GM18868 (cell line): Measurements from ENCODE around the gene PLCZ1.
"Not testable (repeated sequence)": the region's sequence is repeated elsewhere in the genome, so short reads cannot be mapped to it uniquely, and the experiment has no call there.

Experiments
- ATAC-seq: cut with Tn5 transposase; IDR thresholded peaks from one replicate; pipeline ENCODE4 v1.9.1; 2021; ENCODE audit warnings: mild to moderate bottlenecking, moderate library complexity; ENCODE audit not compliant: unreplicated experiment

PLCZ1 gene

GRCh38 chr12:18737819-18738218, at the start of gene PLCZ1, which contains the start of gene CAPZA3:
Gene PLCZ1, minus strand, starts transcription at chr12:18738012. Its CDS starts 641 bp downstream, at chr12:18737371.
Gene CAPZA3, plus strand, starts transcription at chr12:18738119. Its CDS starts 150 bp downstream, at chr12:18738269.
- no peak for ATAC-seq

GRCh38 chr12:18785465-18785864, 47.7 kb upstream of the PLCZ1 start:
- ATAC-seq: not testable (repeated sequence)

GRCh38 chr12:18782827-18783226, 45.0 kb upstream of the PLCZ1 start:
- ATAC-seq: no peak

GRCh38 chr12:18766479-18766878, 28.7 kb upstream of the PLCZ1 start:
- ATAC-seq: not testable (repeated sequence)

GRCh38 chr12:18755341-18755740, 17.5 kb upstream of the PLCZ1 start:
- ATAC-seq: no peak

- ATAC-seq: no peak
Measured at GRCh38 chr12:18754124-18754707, 16.4 kb upstream of the PLCZ1 start.

- ATAC-seq: no peak
Measured at GRCh38 chr12:18753481-18754123, 15.8 kb upstream of the PLCZ1 start.

GRCh38 chr12:18752947-18753346, 15.1 kb upstream of the PLCZ1 start:
- ATAC-seq: no peak

GRCh38 chr12:18752280-18752920, 14.6 kb upstream of the PLCZ1 start:
- ATAC-seq: no peak

GRCh38 chr12:18751866-18752265, 14.1 kb upstream of the PLCZ1 start:
- ATAC-seq: no peak

GRCh38 chr12:18750085-18750484, 12.3 kb upstream of the PLCZ1 start:
- no peak for ATAC-seq

GRCh38 chr12:18749386-18749957, 11.7 kb upstream of the PLCZ1 start:
- no peak for ATAC-seq

GRCh38 chr12:18747895-18748294, 10.1 kb upstream of the PLCZ1 start:
- no peak for ATAC-seq

GRCh38 chr12:18731156-18731555, 6.7 kb downstream of the PLCZ1 start:
- no peak for ATAC-seq

GRCh38 chr12:18723752-18724151, 14.1 kb downstream of the PLCZ1 start:
- ATAC-seq: no peak

GRCh38 chr12:18721452-18721851, 16.4 kb downstream of the PLCZ1 start:
- ATAC-seq: no peak

- no peak for ATAC-seq
Measured at GRCh38 chr12:18720690-18721089, 17.1 kb downstream of the PLCZ1 start.

GRCh38 chr12:18719922-18720510, 17.8 kb downstream of the PLCZ1 start:
- ATAC-seq: no peak

GRCh38 chr12:18718462-18718861, 19.4 kb downstream of the PLCZ1 start:
- ATAC-seq: no peak

- no peak for ATAC-seq
Measured at GRCh38 chr12:18716236-18716635, 21.6 kb downstream of the PLCZ1 start.

GRCh38 chr12:18706798-18707197, 31.0 kb downstream of the PLCZ1 start:
- ATAC-seq: no peak
